PC-3 (cell line): ENCODE measurements around the gene FER1L5.

Experiments
- EZH2phosphoT487 ChIP-seq: fragments of 300-600 bp; sonication (generic); IDR thresholded peaks from 2 replicates; pipeline ENCODE4 v1.6.1; 2018; ENCODE audit warnings: mild to moderate bottlenecking, antibody characterized with exemption, low read length, borderline replicate concordance
- TF ChIP-seq, protein P1 (sequence below): fragments of 300-600 bp; sonication (generic); conservative IDR thresholded peaks from 2 replicates; pipeline ENCODE4 v1.5.1; 2017; ENCODE audit warnings: antibody characterized with exemption, low read depth, mild to moderate bottlenecking, low read length

DNA sequence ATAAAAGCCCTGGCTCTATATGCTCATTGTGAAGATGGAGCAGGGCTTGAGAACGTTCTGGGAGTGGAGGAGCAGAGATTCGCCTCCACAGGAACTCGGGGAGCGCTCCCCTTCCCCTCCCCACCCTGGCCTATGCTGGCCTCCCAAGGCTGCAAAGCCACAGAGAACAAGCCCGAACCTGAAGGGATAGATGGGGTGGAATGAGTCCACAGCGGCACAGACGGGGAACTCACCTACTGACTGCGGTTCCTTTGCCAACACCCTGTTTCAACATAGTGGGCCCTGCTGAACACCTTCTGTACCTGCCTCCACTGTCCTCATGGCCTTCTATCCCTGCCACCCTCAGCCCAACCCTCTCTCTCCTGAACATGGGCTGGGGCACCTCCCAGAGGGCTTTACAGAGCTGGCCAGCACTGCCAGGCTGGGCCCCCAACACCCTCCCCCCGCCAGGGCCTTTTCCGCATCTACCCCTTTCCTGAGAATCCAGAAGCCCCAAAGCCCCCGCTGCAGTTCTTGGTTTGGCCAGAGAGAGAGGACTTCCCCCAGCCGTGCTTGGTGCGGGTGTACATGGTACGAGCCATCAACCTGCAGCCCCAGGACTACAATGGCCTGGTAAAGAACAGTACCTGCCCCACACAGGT lies 55.8 kb downstream of the FER1L5 start:
- TF ChIP-seq, protein P1, sequence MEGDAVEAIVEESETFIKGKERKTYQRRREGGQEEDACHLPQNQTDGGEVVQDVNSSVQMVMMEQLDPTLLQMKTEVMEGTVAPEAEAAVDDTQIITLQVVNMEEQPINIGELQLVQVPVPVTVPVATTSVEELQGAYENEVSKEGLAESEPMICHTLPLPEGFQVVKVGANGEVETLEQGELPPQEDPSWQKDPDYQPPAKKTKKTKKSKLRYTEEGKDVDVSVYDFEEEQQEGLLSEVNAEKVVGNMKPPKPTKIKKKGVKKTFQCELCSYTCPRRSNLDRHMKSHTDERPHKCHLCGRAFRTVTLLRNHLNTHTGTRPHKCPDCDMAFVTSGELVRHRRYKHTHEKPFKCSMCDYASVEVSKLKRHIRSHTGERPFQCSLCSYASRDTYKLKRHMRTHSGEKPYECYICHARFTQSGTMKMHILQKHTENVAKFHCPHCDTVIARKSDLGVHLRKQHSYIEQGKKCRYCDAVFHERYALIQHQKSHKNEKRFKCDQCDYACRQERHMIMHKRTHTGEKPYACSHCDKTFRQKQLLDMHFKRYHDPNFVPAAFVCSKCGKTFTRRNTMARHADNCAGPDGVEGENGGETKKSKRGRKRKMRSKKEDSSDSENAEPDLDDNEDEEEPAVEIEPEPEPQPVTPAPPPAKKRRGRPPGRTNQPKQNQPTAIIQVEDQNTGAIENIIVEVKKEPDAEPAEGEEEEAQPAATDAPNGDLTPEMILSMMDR: no peak
- TF ChIP-seq EZH2phosphoT487: no peak
